Measurements from ENCODE around the gene MN1. TPM values are rescaled to one million over a fixed set of nuclear protein-coding genes. Genes with fewer than 3 reads are reported as not detected.

The MN1 gene
- polyA plus RNA-seq, 3 donors: 0.06 to 0.38 (median 0.29) TPM

DNA sequence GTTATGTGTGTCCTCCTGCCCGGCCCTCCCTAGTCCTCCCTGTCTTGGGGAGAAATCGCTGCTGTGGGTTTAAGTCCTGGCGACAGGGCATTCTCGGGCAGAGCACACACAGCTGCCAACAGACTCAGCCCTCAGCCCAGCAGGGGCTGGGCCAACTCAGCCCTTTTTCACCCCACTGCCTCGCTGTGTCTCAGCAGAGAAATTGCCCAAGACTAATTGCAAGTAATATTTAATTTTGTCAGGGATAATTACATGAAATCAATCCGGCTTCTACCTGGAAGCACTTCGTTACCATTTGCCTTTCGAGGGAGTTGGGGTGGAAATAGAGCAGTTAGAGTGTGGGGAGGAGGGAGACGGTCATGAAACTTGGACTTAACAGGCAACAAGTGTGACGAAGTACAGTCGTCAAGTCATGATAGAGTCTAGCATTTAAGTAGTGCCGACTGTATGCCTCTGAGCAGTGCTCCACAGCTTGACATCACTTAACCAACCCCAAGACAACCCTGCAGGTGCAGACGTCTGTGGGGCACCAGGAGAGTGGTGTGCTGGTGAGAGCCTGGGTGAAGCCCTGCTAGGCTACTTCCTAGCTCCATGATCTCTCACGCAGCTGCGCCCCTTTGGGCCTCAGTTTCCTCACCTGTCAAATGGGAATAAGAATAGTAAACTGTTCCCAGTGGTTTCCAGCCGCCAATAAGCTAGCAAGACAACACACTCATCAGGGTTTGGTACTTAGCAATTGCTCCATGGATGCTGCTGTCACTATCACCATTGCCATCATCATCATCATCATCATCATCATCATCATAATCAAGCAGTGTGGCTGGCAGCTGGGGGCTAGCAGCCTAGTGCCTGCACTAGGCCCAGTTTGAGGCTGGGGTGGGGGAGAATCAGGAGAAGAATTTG is 29.2 kb downstream of the MN1 start:
- intact Hi-C loops (cut with micrococcal nuclease): no loop called here

GRCh38 chr22:27771637-27772036 is 29.9 kb downstream of the MN1 start:
- Mint-ChIP-seq H3K27ac (no peak overlapping the region), H3K36me3 (no peaks in the 10 kb centered on the region), H3K4me3 (no peak overlapping the region), H3K27me3 (ENCODE audit: low read depth in 3 of 3) (peaks cover 6 to 16% (median 9%) of the 10 kb centered on the region in 3 donors), H3K4me1 (peaks cover 10% of the 10 kb centered on the region), H3K9me3 (peaks cover 0 to 1% (median 0%) of the 10 kb centered on the region in 7 donors)
- Histone ChIP-seq H3K4me3 (replicated peaks in 1 of 3; ENCODE audit: low read depth in 2 of 3, low read length in 3 of 3) (no peak overlapping the region), H3K9me3 (replicated peaks in 1 of 2; ENCODE audit: control insufficient read depth in 1 of 2, insufficient read depth in 1 of 2, low read length in 2 of 2) (no peaks in the 10 kb centered on the region), H3K36me3 (replicated peaks in 1 of 2; ENCODE audit: control insufficient read depth in 1 of 2, insufficient read depth in 2 of 2, low read length in 2 of 2) (no peaks in the 10 kb centered on the region), H3K4me1 (ENCODE audit: control insufficient read depth in 1 of 2, insufficient read depth in 2 of 2, low read length in 2 of 2) (peaks cover 0 to 4% of the 10 kb centered on the region in 2 donors), H3K27me3 (ENCODE audit: control insufficient read depth in 2 of 2, insufficient read depth in 2 of 2, low read length in 2 of 2) (no peaks in the 10 kb centered on the region), H2AFZ (ENCODE audit: insufficient read depth, low read depth, low read length, poor library complexity, severe bottlenecking) (no peak overlapping the region), H3K79me2 (ENCODE audit: insufficient read depth, low read length) (no peaks in the 10 kb centered on the region), H3K27ac (ENCODE audit: low read depth in 1 of 2, low read length in 2 of 2) (no peak overlapping the region), H3K4me2 (replicated peaks; ENCODE audit: extremely low read depth, low read length, poor library complexity, severe bottlenecking) (no peak overlapping the region), H3K9ac (ENCODE audit: insufficient read depth, low read length, poor library complexity, severe bottlenecking) (no peak overlapping the region), H4K20me1 (ENCODE audit: insufficient read depth, low read length) (no peaks in the 10 kb centered on the region)
- 92% methylated on average over 4 of the region's 5 CpGs for WGBS (ENCODE audit: insufficient coverage)
- TF ChIP-seq CTCF (IDR thresholded peaks at IDR 0.05): no peak
- intact Hi-C loops (cut with micrococcal nuclease): no loop called here
- no peak for DNase-seq

More for the DNA sequence above, 29.2 kb downstream of the MN1 start:
- no peak overlapping the region for H3K4me3 ChIP-seq (replicated peaks in 1 of 3; ENCODE audit: low read depth in 2 of 3, low read length in 3 of 3)
- Mint-ChIP-seq H3K9me3 (no peaks in the 10 kb centered on the region), H3K4me3 (no peak overlapping the region), H3K27me3 (ENCODE audit: low read depth in 3 of 3) (peaks cover 10 to 23% (median 10%) of the 10 kb centered on the region in 3 donors), H3K4me1 (peaks cover 10% of the 10 kb centered on the region), H3K36me3 (no peaks in the 10 kb centered on the region), H3K27ac (no peak overlapping the region)
- H3K4me1 ChIP-seq (ENCODE audit: control insufficient read depth in 1 of 2, insufficient read depth in 2 of 2, low read length in 2 of 2): peaks cover 0 to 4% of the 10 kb centered on the region in 2 donors
- DNase-seq: no peak
- no peaks in the 10 kb centered on the region for H4K20me1 ChIP-seq (ENCODE audit: insufficient read depth, low read length)
- H3K9me3 ChIP-seq (replicated peaks in 1 of 2; ENCODE audit: control insufficient read depth in 1 of 2, insufficient read depth in 1 of 2, low read length in 2 of 2): no peaks in the 10 kb centered on the region
- no peak overlapping the region for H3K9ac ChIP-seq (ENCODE audit: insufficient read depth, low read length, poor library complexity, severe bottlenecking)
- no peak for TF ChIP-seq CTCF (IDR thresholded peaks at IDR 0.05)
- no peak overlapping the region for H3K4me2 ChIP-seq (replicated peaks; ENCODE audit: extremely low read depth, low read length, poor library complexity, severe bottlenecking)
- no peaks in the 10 kb centered on the region for H3K79me2 ChIP-seq (ENCODE audit: insufficient read depth, low read length)
- WGBS (ENCODE audit: insufficient coverage): 88% methylated on average over 7 of the region's 16 CpGs
- H2AFZ ChIP-seq (ENCODE audit: insufficient read depth, low read depth, low read length, poor library complexity, severe bottlenecking): no peak overlapping the region
- no peak overlapping the region for H3K27ac ChIP-seq (ENCODE audit: low read depth in 1 of 2, low read length in 2 of 2)
- H3K27me3 ChIP-seq (ENCODE audit: control insufficient read depth in 2 of 2, insufficient read depth in 2 of 2, low read length in 2 of 2): no peaks in the 10 kb centered on the region
- H3K36me3 ChIP-seq (replicated peaks in 1 of 2; ENCODE audit: control insufficient read depth in 1 of 2, insufficient read depth in 2 of 2, low read length in 2 of 2): no peaks in the 10 kb centered on the region

All from CD14-positive monocyte (primary cell).